Progenitor cell of endocrine pancreas (in vitro differentiated cells): ENCODE data around the gene SYNPO. TPM values are rescaled to one million over a fixed set of nuclear protein-coding genes. Genes with fewer than 3 reads are reported as not detected.

Source experiments
- DNase-seq: peaks from one replicate; pipeline ENCODE4 v3.0.0; 2021; ENCODE audit warnings: low spot score; ENCODE audit not compliant: unreplicated experiment
- H3K27ac Mint-ChIP-seq: 2 replicates; pipeline ENCODE4 v1.8.0; 2021; ENCODE audit warnings: mild to moderate bottlenecking, moderate library complexity, mixed read lengths
- H3K27me3 Mint-ChIP-seq: 2 replicates; pipeline ENCODE4 v1.8.0; 2021; ENCODE audit warnings: mixed read lengths
- H3K36me3 Mint-ChIP-seq: 2 replicates; pipeline ENCODE4 v1.8.0; 2022; ENCODE audit warnings: mixed read lengths; ENCODE audit not compliant: insufficient read depth
- H3K4me1 Mint-ChIP-seq: 2 replicates; pipeline ENCODE4 v1.8.0; 2021; ENCODE audit warnings: low read depth, mixed read lengths
- H3K4me3 Mint-ChIP-seq: 2 replicates; pipeline ENCODE4 v1.8.0; 2021; ENCODE audit warnings: low read depth, mild to moderate bottlenecking, moderate library complexity, mixed read lengths
- H3K9me3 Mint-ChIP-seq: 2 replicates; pipeline ENCODE4 v1.8.0; 2021; ENCODE audit warnings: low read depth, mixed read lengths
- total RNA-seq: library from RNA; stranded (reverse); gene quantifications from 2 replicates; pipeline ENCODE4 v1.2.1, GENCODE V29; 2021
- TF ChIP-seq, protein P1 (sequence below): fragments of 200-600 bp; sonication (generic); IDR thresholded peaks from one replicate; pipeline ENCODE4 v1.5.0; 2021; ENCODE audit warnings: antibody characterized with exemption, mild to moderate bottlenecking; ENCODE audit not compliant: unreplicated experiment

The SYNPO gene
- total RNA-seq, 1 donor from 2014 or later, result 1.5 TPM

DNA sequence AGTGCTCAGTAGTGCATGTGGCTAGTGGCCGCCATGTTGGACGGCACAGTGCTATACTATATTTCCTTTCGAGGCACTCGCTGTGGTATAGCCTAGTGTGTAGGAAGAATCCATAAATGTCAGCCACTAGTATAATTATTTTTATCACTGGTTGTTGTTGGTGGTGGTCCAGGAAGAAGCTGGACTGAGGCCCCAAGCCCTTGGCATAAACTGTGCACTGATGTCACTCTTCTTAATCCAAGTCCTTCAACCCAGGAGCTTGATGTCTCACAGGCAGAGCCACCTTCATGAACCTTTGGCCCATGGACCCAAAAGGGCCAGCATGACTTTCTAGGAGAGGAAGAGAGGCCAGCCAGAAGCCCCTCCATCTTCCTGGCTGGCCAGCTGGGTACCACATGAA lies 32.5 kb upstream of the SYNPO start:
- no peaks in the 10 kb centered on the region for H3K9me3 Mint-ChIP-seq
- peaks cover 10% of the 10 kb centered on the region for H3K4me1 Mint-ChIP-seq
- TF ChIP-seq, protein P1, sequence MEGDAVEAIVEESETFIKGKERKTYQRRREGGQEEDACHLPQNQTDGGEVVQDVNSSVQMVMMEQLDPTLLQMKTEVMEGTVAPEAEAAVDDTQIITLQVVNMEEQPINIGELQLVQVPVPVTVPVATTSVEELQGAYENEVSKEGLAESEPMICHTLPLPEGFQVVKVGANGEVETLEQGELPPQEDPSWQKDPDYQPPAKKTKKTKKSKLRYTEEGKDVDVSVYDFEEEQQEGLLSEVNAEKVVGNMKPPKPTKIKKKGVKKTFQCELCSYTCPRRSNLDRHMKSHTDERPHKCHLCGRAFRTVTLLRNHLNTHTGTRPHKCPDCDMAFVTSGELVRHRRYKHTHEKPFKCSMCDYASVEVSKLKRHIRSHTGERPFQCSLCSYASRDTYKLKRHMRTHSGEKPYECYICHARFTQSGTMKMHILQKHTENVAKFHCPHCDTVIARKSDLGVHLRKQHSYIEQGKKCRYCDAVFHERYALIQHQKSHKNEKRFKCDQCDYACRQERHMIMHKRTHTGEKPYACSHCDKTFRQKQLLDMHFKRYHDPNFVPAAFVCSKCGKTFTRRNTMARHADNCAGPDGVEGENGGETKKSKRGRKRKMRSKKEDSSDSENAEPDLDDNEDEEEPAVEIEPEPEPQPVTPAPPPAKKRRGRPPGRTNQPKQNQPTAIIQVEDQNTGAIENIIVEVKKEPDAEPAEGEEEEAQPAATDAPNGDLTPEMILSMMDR, result no peak
- H3K4me3 Mint-ChIP-seq, result no peak overlapping the region
- H3K27me3 Mint-ChIP-seq, result peaks cover 7% of the 10 kb centered on the region
- H3K27ac Mint-ChIP-seq, result no peak overlapping the region
- no peak for DNase-seq
- H3K36me3 Mint-ChIP-seq, result no peaks in the 10 kb centered on the region

DNA sequence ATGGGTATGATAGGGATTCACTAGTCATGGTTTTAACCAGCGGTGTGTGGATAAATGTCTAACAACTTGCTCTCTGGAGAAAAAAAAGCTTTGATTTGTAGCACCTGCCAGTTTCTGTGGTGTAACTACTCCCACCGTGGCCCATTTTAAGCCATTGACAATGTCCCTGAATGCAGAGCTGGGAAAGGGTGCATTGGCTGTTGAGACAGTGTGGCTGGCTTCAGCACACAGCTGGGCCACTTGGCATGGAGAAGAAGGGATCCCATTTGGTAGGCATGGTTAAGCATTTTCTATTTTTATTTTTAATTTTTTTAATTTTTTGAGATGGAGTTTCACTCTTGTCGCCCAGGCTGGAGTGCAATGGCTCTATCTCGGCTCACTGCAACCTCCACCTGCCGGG lies 31.5 kb upstream of the SYNPO start:
- H3K27ac Mint-ChIP-seq, result no peak overlapping the region
- no peak for DNase-seq
- H3K27me3 Mint-ChIP-seq, result peaks cover 12% of the 10 kb centered on the region
- no peak overlapping the region for H3K4me3 Mint-ChIP-seq
- H3K4me1 Mint-ChIP-seq, result peaks cover 10% of the 10 kb centered on the region
- H3K9me3 Mint-ChIP-seq, result no peaks in the 10 kb centered on the region
- TF ChIP-seq, protein P1, result no peak
- no peaks in the 10 kb centered on the region for H3K36me3 Mint-ChIP-seq

DNA sequence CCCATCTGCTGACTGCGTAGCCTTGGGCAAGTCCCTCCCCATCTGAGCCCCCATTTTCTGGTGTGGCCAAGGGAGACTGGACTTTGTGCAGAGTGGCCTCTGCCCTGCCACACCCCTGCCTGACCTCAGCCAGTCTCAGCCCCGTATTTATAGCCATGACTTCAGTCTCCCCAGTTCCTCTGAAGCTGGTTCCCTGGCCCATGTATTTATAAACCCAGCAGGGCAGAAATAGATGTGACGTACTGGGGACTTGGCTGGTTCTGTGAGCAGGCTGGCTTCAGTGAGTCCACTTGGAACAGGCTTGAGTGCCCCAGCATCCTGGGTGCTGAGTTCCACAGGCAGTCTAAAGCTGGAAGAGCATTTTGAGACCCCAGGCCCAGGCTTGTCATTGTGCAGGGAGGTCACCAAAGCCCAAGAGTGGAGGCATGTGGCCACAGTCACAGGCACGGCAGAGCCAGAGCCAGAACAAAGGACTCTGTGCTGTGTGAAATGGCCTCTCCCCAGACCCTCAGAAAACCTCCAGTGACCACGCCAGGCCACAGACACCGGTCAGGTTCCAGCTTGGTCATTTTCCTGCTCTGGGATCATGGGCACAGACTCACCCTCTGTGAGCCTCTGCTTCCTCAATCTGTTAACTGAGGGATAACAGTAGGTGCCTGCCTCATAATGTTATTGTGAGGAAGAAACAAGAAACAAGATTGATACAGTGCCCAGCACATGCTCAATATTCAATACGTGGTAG lies 30.4 kb upstream of the SYNPO start:
- no peaks in the 10 kb centered on the region for H3K9me3 Mint-ChIP-seq
- peaks cover 12% of the 10 kb centered on the region for H3K27me3 Mint-ChIP-seq
- no peaks in the 10 kb centered on the region for H3K36me3 Mint-ChIP-seq
- no peak overlapping the region for H3K27ac Mint-ChIP-seq
- TF ChIP-seq, protein P1, result no peak
- DNase-seq, result no peak
- H3K4me3 Mint-ChIP-seq, result no peak overlapping the region
- peaks cover 10% of the 10 kb centered on the region for H3K4me1 Mint-ChIP-seq

DNA sequence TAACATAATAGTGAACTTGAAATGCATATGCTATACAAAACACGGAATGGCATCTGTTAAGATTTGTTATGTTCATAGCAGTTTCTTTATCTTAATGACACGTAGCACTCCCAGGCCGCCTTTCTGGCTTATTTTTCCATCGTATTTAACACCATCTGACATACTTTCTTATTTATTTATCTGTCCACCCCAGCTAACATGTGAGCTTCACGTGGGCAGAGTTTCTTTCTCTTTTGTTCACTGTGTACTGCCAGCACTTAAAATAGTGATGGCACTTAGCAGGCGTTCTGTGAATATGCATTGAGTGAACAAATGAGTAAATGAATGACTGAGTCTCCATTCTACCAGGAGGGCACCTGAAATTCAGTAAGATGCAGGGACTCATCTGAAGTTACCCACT lies 29.4 kb upstream of the SYNPO start:
- Mint-ChIP-seq H3K9me3 (no peaks in the 10 kb centered on the region), H3K4me1 (peaks cover 4% of the 10 kb centered on the region), H3K36me3 (no peaks in the 10 kb centered on the region), H3K27me3 (peaks cover 13% of the 10 kb centered on the region), H3K27ac (no peak overlapping the region), H3K4me3 (no peak overlapping the region)
- no peak for DNase-seq
- TF ChIP-seq, protein P1, result no peak

DNA sequence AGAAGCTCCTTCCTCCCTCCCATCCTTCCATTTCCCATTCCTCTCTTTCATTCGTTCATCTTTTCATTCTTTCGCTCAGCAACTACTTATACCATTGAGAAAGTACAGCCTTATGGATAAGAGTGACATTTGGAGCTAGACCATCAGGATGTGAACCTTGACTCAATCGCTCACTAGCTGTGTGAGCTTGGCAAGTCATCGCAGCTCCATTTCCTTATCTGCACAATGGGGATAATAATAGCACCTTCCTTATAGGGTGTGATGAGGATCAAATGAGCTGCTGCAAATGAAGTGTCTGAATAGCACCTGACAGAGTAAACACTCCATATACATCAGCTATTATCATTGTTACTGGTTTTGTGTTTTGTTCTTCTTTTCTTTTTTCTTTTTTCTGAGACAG lies 28.1 kb upstream of the SYNPO start:
- TF ChIP-seq, protein P1, result no peak
- H3K27ac Mint-ChIP-seq, result no peak overlapping the region
- no peaks in the 10 kb centered on the region for H3K9me3 Mint-ChIP-seq
- peaks cover 18% of the 10 kb centered on the region for H3K27me3 Mint-ChIP-seq
- no peak for DNase-seq
- H3K36me3 Mint-ChIP-seq, result no peaks in the 10 kb centered on the region
- no peak overlapping the region for H3K4me3 Mint-ChIP-seq
- H3K4me1 Mint-ChIP-seq, result peaks cover 11% of the 10 kb centered on the region
